GM20000 (cell line): ENCODE results near the gene SIDT1.
"Not testable (repeated sequence)": the region's sequence is repeated elsewhere in the genome, so short reads cannot be mapped to it uniquely, and the experiment has no call there.

Source experiments
- DNase-seq: peaks from one replicate; pipeline ENCODE4 v3.0.0; 2012; ENCODE audit warnings: low spot score
- CTCF ChIP-seq: IDR thresholded peaks from 2 replicates; pipeline ENCODE4 v1.5.1; 2012; ENCODE audit warnings: mild to moderate bottlenecking, control low read depth; ENCODE audit errors: extremely low read depth, missing control alignments

The SIDT1 gene

GRCh38 chr3:113630956-113631542 is 98.7 kb downstream of the SIDT1 start:
- DNase-seq = peak; percentile 28
- no peak for TF ChIP-seq CTCF

- no peak for TF ChIP-seq CTCF
- no peak for DNase-seq
Observed at GRCh38 chr3:113631573-113631972, 99.2 kb downstream of the SIDT1 start.

- TF ChIP-seq CTCF = no peak
- DNase-seq = no peak
Observed at GRCh38 chr3:113634782-113635474, 102.6 kb downstream of the SIDT1 start.

- not testable (repeated sequence) for DNase-seq
Observed at GRCh38 chr3:113636034-113636433, 103.7 kb downstream of the SIDT1 start.

GRCh38 chr3:113637756-113638155 is 105.4 kb downstream of the SIDT1 start:
- no peak for TF ChIP-seq CTCF
- no peak for DNase-seq

GRCh38 chr3:113638910-113639309 is 106.6 kb downstream of the SIDT1 start:
- no peak for DNase-seq
- TF ChIP-seq CTCF = no peak

GRCh38 chr3:113643583-113643982 is 111.2 kb downstream of the SIDT1 start:
- no peak for DNase-seq
- TF ChIP-seq CTCF = no peak

- no peak for DNase-seq
- no peak for TF ChIP-seq CTCF
Observed at GRCh38 chr3:113648524-113648923, 116.2 kb downstream of the SIDT1 start.
